H1 (cell line): Measurements from ENCODE around the gene FANCM. TPM values are rescaled to one million over a fixed set of nuclear protein-coding genes. Genes with fewer than 3 reads are reported as not detected.

Experiments used
- ASH2L ChIP-seq: fragments of 200-600, 300-600 bp; sonication (generic); IDR thresholded peaks from one replicate; pipeline ENCODE4 v1.7.1; 2017; ENCODE audit warnings: low read length
- BCL11A ChIP-seq, 2 experiments: IDR thresholded peaks; one replicate each; pipeline ENCODE4 v1.6.1; 2011; ENCODE audit warnings: low read depth in 2 of 2, low read length in 2 of 2, mild to moderate bottlenecking in 2 of 2
- CHD2 ChIP-seq: IDR thresholded peaks from 2 replicates; pipeline ENCODE4 v1.6.1; 2012; ENCODE audit warnings: low read length, improper control_type of control experiment
- CREB1 ChIP-seq: IDR thresholded peaks from 2 replicates; pipeline ENCODE4 v1.6.1; 2012; ENCODE audit warnings: inconsistent platforms
- CTBP2 ChIP-seq: IDR thresholded peaks from 2 replicates; pipeline ENCODE4 v1.7.0; 2011; ENCODE audit warnings: borderline replicate concordance, mild to moderate bottlenecking, moderate library complexity, mixed read lengths, low read length; ENCODE audit not compliant: insufficient read depth, insufficient read length
- EP300 ChIP-seq, 2 experiments: IDR thresholded peaks; 1 replicate in 1 of 2; 2 replicates in 1 of 2; pipeline ENCODE4 v1.6.1; 2011 to 2012; ENCODE audit warnings: low read depth in 2 of 2, low read length in 2 of 2, mild to moderate bottlenecking in 2 of 2, borderline replicate concordance in 1 of 2, inconsistent platforms in 1 of 2, moderate library complexity in 1 of 2
- EZH2 ChIP-seq: fragments of 200-600 bp; sonication (generic); IDR thresholded peaks from 2 replicates; pipeline ENCODE4 v1.7.1; 2012; ENCODE audit warnings: low read depth, mild to moderate bottlenecking, moderate library complexity, low read length, inconsistent platforms; ENCODE audit not compliant: severe bottlenecking
- FOSL1 ChIP-seq: IDR thresholded peaks from 2 replicates; pipeline ENCODE4 v1.6.1; 2011; ENCODE audit warnings: mild to moderate bottlenecking, low read depth, low read length, moderate library complexity; ENCODE audit not compliant: insufficient read depth
- GABPA ChIP-seq: IDR thresholded peaks from 2 replicates; pipeline ENCODE4 v1.6.1; 2011; ENCODE audit warnings: mild to moderate bottlenecking, low read length, moderate library complexity, borderline replicate concordance; ENCODE audit not compliant: insufficient read depth
- HDAC6 ChIP-seq: IDR thresholded peaks from one replicate; pipeline ENCODE4 v1.7.1; 2012; ENCODE audit warnings: low read depth, mild to moderate bottlenecking, inconsistent platforms, low read length, moderate library complexity
- JUN ChIP-seq: IDR thresholded peaks from 2 replicates; pipeline ENCODE4 v1.6.1; 2011; ENCODE audit warnings: low read depth, mild to moderate bottlenecking, improper control_type of control experiment, low read length
- MAFK ChIP-seq: IDR thresholded peaks from 2 replicates; pipeline ENCODE4 v1.6.1; 2012; ENCODE audit warnings: low read depth, mild to moderate bottlenecking, improper control_type of control experiment, low read length
- PHF8 ChIP-seq: fragments of 200-600 bp; sonication (generic); conservative IDR thresholded peaks from 2 replicates; pipeline ENCODE4 v1.7.1; 2012; ENCODE audit warnings: low read depth, mild to moderate bottlenecking, inconsistent platforms, low read length, moderate library complexity
- RAD21 ChIP-seq, 2 experiments: IDR thresholded peaks in 1 of 2; conservative IDR thresholded peaks in 1 of 2; 2 replicates each; pipeline ENCODE4 v1.6.1; 2011; ENCODE audit warnings: low read depth in 2 of 2, low read length in 2 of 2, improper control_type of control experiment in 1 of 2, inconsistent platforms in 1 of 2, mild to moderate bottlenecking in 1 of 2, moderate library complexity in 1 of 2
- SIX5 ChIP-seq: IDR thresholded peaks from 2 replicates; pipeline ENCODE4 v1.6.1; 2011; ENCODE audit warnings: mild to moderate bottlenecking, low read depth, low read length
- SP4 ChIP-seq: IDR thresholded peaks from 2 replicates; pipeline ENCODE4 v1.6.1; 2012; ENCODE audit warnings: low read length, inconsistent platforms
- SUZ12 ChIP-seq: fragments of 200-600 bp; sonication (generic); IDR thresholded peaks from 2 replicates; pipeline ENCODE4 v1.6.1; 2012; ENCODE audit warnings: mild to moderate bottlenecking, inconsistent platforms, low read length, moderate library complexity, mixed read lengths
- TAF1 ChIP-seq: IDR thresholded peaks from 2 replicates; pipeline ENCODE4 v1.6.1; 2011; ENCODE audit warnings: mild to moderate bottlenecking, low read depth, low read length
- polyA plus RNA-seq, 7 experiments: library from polyadenylated mRNA; depleted of rRNA in 3 of 7; stranded (reverse) in 5 of 7; unstranded in 2 of 7; fragments of >200 nt in 5 of 7; fragments of 200-250 nt in 2 of 7; gene quantifications; 1 replicate in 5 of 7; 2 replicates in 1 of 7; 4 replicates in 1 of 7; pipeline versions ENCODE4 v1.2.1 to v1.2.3, GENCODE V29; 2011 to 2013; ENCODE audit warnings: missing spikeins in 2 of 7, mixed read lengths in 2 of 7
- total RNA-seq: library from RNA; stranded (reverse); fragmentation: NEBNext Ultra II Directional; extraction: Animal tissue kit (Norgen Biotek cat#: 25700); gene quantifications from 2 replicates; pipeline ENCODE4 v1.2.1, GENCODE V29; 2021
- TF ChIP-seq, protein P1 (sequence below): IDR thresholded peaks from 2 replicates; pipeline ENCODE4 v1.6.1; 2011; ENCODE audit warnings: low read length, improper control_type of control experiment
- TF ChIP-seq, protein P2 (sequence below), 3 experiments: IDR thresholded peaks; 1 replicate in 2 of 3; 2 replicates in 1 of 3; pipeline versions ENCODE4 v1.5.1 to v1.6.1; 2011; ENCODE audit warnings: low read length in 3 of 3, mild to moderate bottlenecking in 3 of 3, inconsistent platforms in 2 of 3, low read depth in 1 of 3, moderate library complexity in 1 of 3; ENCODE audit not compliant: insufficient read depth in 1 of 3; ENCODE audit errors: control extremely low read depth in 1 of 3

Gene FANCM
- total and polyA plus RNA-seq, 2 of the 8 experiments (the other 6 are each of a cell fraction or from before 2014, with no cell fraction given) = 3.2 to 10.5 TPM

DNA sequence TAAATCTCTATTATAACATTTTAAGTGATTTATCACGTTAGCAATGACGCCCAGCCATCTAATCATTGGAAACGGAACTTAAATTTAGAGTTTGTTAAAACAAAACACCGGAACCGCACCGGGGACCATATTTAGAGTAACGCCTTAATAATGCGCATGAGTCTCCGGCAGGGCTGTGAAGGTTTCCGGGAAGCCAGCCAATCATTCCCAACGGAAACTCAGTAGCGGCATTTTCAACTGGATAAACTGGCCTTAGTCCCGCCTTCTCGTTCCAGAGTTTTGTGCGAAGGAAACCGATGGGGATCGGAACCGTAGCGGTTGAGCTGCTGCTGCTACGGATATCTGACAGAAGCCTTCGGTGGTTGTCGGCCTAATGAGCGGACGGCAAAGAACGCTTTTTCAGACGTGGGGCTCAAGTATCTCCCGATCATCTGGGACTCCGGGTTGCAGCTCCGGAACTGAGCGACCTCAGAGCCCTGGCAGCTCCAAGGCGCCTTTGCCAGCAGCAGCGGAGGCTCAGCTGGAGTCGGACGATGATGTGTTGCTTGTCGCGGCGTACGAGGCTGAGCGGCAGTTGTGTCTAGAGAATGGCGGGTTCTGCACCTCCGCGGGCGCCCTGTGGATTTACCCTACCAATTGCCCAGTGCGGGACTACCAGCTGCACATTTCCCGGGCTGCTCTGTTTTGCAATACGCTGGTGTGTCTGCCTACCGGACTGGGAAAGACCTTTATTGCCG is at the start of gene FANCM (continued):
- no peak for TF ChIP-seq FOSL1
- TF ChIP-seq BCL11A (IDR thresholded peaks at IDR 0.05; ENCODE audit: low read depth in 2 of 2, low read length in 2 of 2) = no peak
- TF ChIP-seq CTBP2 = no peak
- TF ChIP-seq, protein P1, sequence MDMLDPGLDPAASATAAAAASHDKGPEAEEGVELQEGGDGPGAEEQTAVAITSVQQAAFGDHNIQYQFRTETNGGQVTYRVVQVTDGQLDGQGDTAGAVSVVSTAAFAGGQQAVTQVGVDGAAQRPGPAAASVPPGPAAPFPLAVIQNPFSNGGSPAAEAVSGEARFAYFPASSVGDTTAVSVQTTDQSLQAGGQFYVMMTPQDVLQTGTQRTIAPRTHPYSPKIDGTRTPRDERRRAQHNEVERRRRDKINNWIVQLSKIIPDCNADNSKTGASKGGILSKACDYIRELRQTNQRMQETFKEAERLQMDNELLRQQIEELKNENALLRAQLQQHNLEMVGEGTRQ = no peak
- no peak for TF ChIP-seq HDAC6
- 0 out of 2 replicates have a peak, but pooled peaks have one; percentile 15 for TF ChIP-seq CREB1
- no peak for TF ChIP-seq MAFK
- no peak for TF ChIP-seq JUN
- peak; percentile 77 for TF ChIP-seq TAF1
- peak; percentile 29; the same call in 1 of the 2 replicates for TF ChIP-seq PHF8
- no peak for TF ChIP-seq EP300 (IDR thresholded peaks at IDR 0.05; ENCODE audit: borderline replicate concordance in 1 of 2, low read depth in 2 of 2, low read length in 2 of 2)
- peak; percentile 41 for TF ChIP-seq CHD2
- no peak for TF ChIP-seq SP4
- TF ChIP-seq EZH2 = no peak
- TF ChIP-seq SUZ12 = no peak
- peak; percentile 86 for TF ChIP-seq ASH2L
- no peak for TF ChIP-seq RAD21 (IDR thresholded peaks at IDR 0.05 in 1 of 2, conservative IDR thresholded peaks at IDR 0.05 in 1 of 2; ENCODE audit: low read depth in 2 of 2, low read length in 2 of 2)
- peak; percentile 95 for TF ChIP-seq GABPA
- no peak for TF ChIP-seq SIX5
- TF ChIP-seq, protein P2, sequence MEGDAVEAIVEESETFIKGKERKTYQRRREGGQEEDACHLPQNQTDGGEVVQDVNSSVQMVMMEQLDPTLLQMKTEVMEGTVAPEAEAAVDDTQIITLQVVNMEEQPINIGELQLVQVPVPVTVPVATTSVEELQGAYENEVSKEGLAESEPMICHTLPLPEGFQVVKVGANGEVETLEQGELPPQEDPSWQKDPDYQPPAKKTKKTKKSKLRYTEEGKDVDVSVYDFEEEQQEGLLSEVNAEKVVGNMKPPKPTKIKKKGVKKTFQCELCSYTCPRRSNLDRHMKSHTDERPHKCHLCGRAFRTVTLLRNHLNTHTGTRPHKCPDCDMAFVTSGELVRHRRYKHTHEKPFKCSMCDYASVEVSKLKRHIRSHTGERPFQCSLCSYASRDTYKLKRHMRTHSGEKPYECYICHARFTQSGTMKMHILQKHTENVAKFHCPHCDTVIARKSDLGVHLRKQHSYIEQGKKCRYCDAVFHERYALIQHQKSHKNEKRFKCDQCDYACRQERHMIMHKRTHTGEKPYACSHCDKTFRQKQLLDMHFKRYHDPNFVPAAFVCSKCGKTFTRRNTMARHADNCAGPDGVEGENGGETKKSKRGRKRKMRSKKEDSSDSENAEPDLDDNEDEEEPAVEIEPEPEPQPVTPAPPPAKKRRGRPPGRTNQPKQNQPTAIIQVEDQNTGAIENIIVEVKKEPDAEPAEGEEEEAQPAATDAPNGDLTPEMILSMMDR (IDR thresholded peaks at IDR 0.05; ENCODE audit: control extremely low read depth in 1 of 3, insufficient read depth in 1 of 3, low read depth in 1 of 3, low read length in 3 of 3) = no peak
